ENCODE measurements around the gene NHS. TPM values are rescaled to one million over a fixed set of nuclear protein-coding genes. Genes with fewer than 3 reads are reported as not detected.

The NHS gene
- total RNA-seq, 1 experiment from 2014 or later, result 19.5 TPM

GRCh38 chrX:17403189-17403691 lies 28.2 kb downstream of the NHS start:
- H3K27ac Mint-ChIP-seq (ENCODE audit: unreplicated experiment), result peak overlapping the region; percentile 63
- TF ChIP-seq CTCF (IDR thresholded peaks at IDR 0.05; ENCODE audit: unreplicated experiment), result no peak
- peaks cover 5% of the 10 kb centered on the region for H3K36me3 Mint-ChIP-seq (ENCODE audit: insufficient read depth, unreplicated experiment)
- intact Hi-C loops (cut with micrococcal nuclease; ENCODE audit: unreplicated experiment), result loop anchor here (10.0 kb wide), 1 partner anchor 292 kb away; no protein-coding TSS in a partner anchor
- peaks cover 2% of the 10 kb centered on the region for H3K9me3 Mint-ChIP-seq (ENCODE audit: low read depth, unreplicated experiment)
- CTCF ChIA-PET, result no interaction called here
- H3K4me3 Mint-ChIP-seq (ENCODE audit: low read depth, unreplicated experiment), result peak overlapping the region; percentile 28
- peaks cover 39% of the 10 kb centered on the region for H3K4me1 Mint-ChIP-seq (ENCODE audit: low read depth, unreplicated experiment)
- no peaks in the 10 kb centered on the region for H3K27me3 Mint-ChIP-seq (ENCODE audit: unreplicated experiment)
- DNase-seq, result no peak
- no TSS peak for BruUV-seq (replicated peaks)

GRCh38 chrX:17403972-17404371 lies 29.0 kb downstream of the NHS start:
- BruUV-seq (replicated peaks), result no TSS peak
- DNase-seq, result no peak
- Mint-ChIP-seq H3K4me1 (ENCODE audit: low read depth, unreplicated experiment) (peaks cover 39% of the 10 kb centered on the region), H3K27ac (ENCODE audit: unreplicated experiment) (peak overlapping the region; percentile 78), H3K4me3 (ENCODE audit: low read depth, unreplicated experiment) (no peak overlapping the region), H3K36me3 (ENCODE audit: insufficient read depth, unreplicated experiment) (peaks cover 5% of the 10 kb centered on the region), H3K27me3 (ENCODE audit: unreplicated experiment) (no peaks in the 10 kb centered on the region), H3K9me3 (ENCODE audit: low read depth, unreplicated experiment) (peaks cover 2% of the 10 kb centered on the region)
- TF ChIP-seq CTCF (IDR thresholded peaks at IDR 0.05; ENCODE audit: unreplicated experiment), result no peak
- intact Hi-C loops (cut with micrococcal nuclease; ENCODE audit: unreplicated experiment), result loop anchor here (10.0 kb wide), 1 partner anchor 291 kb away; no protein-coding TSS in a partner anchor
- CTCF ChIA-PET, result no interaction called here

- H3K4me1 Mint-ChIP-seq (ENCODE audit: low read depth, unreplicated experiment), result peaks cover 39% of the 10 kb centered on the region
- BruUV-seq (replicated peaks), result no TSS peak
- H3K27ac Mint-ChIP-seq (ENCODE audit: unreplicated experiment), result peak overlapping the region; percentile 52
- no peak for TF ChIP-seq CTCF (IDR thresholded peaks at IDR 0.05; ENCODE audit: unreplicated experiment)
- CTCF ChIA-PET, result interaction anchor here (0.6 to 1.1 kb wide), 3 partner anchors 9 to 215 kb away, joined by 3 to 4 read pairs (median 3); no protein-coding TSS in a partner anchor
- intact Hi-C loops (cut with micrococcal nuclease; ENCODE audit: unreplicated experiment), result loop anchor here (1.0 to 10.0 kb wide), 2 partner anchors 28 to 289 kb away; no protein-coding TSS in a partner anchor
- peak overlapping the region; percentile 15 for H3K4me3 Mint-ChIP-seq (ENCODE audit: low read depth, unreplicated experiment)
- no peaks in the 10 kb centered on the region for H3K27me3 Mint-ChIP-seq (ENCODE audit: unreplicated experiment)
- H3K9me3 Mint-ChIP-seq (ENCODE audit: low read depth, unreplicated experiment), result peaks cover 2% of the 10 kb centered on the region
- H3K36me3 Mint-ChIP-seq (ENCODE audit: insufficient read depth, unreplicated experiment), result peaks cover 5% of the 10 kb centered on the region
- peak; percentile 44 for DNase-seq
Measured at GRCh38 chrX:17405225-17405969, 30.4 kb downstream of the NHS start.

- DNase-seq, result no peak
- CTCF ChIA-PET, result no interaction called here
- Mint-ChIP-seq H3K36me3 (ENCODE audit: insufficient read depth, unreplicated experiment) (peaks cover 14% of the 10 kb centered on the region), H3K4me3 (ENCODE audit: low read depth, unreplicated experiment) (no peak overlapping the region), H3K4me1 (ENCODE audit: low read depth, unreplicated experiment) (peaks cover 35% of the 10 kb centered on the region), H3K9me3 (ENCODE audit: low read depth, unreplicated experiment) (no peaks in the 10 kb centered on the region), H3K27me3 (ENCODE audit: unreplicated experiment) (no peaks in the 10 kb centered on the region), H3K27ac (ENCODE audit: unreplicated experiment) (no peak overlapping the region)
- BruUV-seq (replicated peaks), result no TSS peak
- intact Hi-C loops (cut with micrococcal nuclease; ENCODE audit: unreplicated experiment), result loop anchor here (10.0 kb wide), 2 partner anchors 185 to 285 kb away; no protein-coding TSS in a partner anchor
- no peak for TF ChIP-seq CTCF (IDR thresholded peaks at IDR 0.05; ENCODE audit: unreplicated experiment)
Measured at GRCh38 chrX:17409566-17410290, 34.7 kb downstream of the NHS start.

Measured in Calu3 (cell line).